GM21526 (cell line): ENCODE results near the gene KLHL13.
"Not testable (repeated sequence)": the region's sequence is repeated elsewhere in the genome, so short reads cannot be mapped to it uniquely, and the experiment has no call there.

Experiments
- ATAC-seq: cut with Tn5 transposase; IDR thresholded peaks from one replicate; pipeline ENCODE4 v1.9.1; 2021; ENCODE audit warnings: moderate library complexity; ENCODE audit not compliant: unreplicated experiment, low FRiP score

KLHL13 gene

DNA sequence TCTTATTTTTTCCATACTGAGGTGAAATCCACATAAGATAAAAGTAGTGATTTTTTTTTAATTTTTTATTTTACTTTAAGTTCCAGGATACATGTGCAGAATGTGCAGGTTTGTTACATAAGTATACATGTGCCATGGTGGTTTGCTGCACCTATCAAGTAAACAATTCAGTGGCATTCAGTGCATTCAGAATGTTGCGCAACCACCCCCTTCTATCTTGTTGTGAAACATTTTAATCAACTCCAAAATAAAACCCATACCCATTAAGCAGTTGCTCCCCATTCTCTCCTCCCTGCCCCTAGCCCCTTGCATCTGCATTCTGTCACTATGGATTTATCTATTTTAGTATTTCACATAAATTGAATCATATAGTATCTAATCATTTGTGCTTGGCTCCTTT, 121.2 kb downstream of the KLHL13 start:
- no peak for ATAC-seq

DNA sequence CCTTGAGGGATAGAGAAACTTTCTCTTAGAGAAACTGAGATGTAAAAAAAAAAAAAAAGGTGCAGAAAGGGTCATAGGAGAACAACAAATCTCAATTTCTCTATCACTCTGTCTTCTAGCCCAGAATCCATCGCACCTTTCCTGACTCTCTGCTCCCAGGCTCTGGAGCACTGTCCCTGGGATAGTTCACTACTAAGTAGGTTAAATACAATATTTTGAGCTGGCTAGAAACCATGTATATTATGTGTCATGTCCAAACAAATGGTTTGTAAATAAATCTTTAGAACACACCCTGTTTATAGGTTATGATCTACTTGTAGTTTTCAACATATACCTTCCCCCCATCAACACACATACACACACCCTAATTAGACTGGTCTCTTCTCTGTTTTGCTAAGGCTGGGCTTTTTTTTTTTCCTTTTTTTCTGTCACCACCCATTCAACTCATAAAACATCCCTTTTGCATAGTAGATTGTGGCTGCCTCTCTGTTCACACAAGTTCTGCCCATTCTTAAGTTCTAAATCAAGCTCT, 124.4 kb downstream of the KLHL13 start:
- no peak for ATAC-seq

DNA sequence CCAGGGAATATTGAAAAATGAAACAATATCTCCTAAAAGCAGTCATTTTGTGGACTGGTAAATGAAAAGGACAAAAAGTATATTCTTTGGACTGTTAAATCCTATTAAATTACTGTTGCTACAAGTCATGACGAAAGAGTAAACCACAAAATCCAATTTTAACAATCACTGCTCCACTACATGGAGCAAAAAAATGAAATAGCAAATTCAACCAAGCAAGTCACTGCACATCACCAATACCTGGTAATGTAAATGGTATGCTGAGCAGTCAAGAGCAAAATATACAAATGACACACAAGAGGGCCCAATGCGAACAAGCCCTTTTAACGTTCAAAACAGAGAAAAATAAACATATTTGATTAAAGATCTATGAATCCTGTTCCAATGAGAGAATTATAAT, 126.2 kb downstream of the KLHL13 start:
- ATAC-seq: no peak

DNA sequence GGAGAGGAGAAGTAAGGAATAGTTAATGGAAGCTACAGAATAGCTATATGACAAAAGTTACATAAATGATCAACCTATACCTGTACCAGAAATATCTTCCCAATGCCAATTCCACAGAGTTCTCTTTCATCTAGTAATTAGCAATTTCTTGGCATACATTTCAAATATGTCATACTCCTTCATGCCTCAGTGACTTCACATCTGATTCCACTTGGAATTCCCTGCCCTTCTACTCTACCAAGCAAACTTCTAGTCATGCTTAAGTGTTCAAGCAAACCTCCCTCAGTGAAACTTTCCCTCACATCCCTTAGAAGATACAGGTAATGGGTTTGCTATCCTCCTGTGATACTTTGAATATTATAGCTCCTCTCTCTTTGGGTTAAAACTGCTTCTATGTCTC, 127.1 kb downstream of the KLHL13 start:
- no peak for ATAC-seq

DNA sequence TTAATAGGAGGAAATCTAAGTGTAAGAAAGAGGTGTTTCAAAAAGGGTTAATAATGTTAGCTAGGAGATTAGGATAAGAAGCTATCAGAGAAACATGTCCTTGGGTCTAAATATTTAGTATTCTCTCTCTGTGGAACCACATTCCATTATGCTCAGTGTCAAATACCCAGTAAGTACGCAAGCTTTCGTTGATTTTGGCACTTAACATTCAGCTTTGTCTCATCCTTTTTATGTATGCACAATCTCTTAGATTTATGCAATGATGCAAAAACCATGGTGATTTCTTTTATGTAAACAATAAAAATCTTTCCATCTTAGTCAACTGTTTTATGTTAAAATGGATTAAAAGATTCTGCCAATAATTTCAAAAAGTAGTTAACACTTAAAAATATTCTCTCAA, 129.2 kb downstream of the KLHL13 start:
- ATAC-seq: no peak

DNA sequence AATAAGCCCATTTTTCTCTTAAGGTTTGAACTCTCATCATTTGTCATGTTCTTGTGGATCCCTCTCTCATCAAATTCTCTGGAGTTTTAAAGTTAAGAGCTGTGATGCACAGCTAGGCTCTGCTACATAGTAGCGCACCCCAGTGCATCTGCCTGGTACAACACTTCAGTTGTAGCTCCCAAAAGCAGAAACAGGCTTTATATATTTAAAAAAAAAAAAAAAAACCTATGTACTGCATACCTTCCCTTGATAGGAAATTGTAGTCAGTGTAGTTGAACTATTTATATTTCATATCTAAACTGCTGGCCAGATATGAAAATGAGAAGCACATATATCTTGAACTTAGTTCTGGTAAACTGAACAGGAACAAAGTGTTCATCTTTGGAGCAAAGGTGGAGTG, 131.4 kb downstream of the KLHL13 start:
- ATAC-seq: no peak

DNA sequence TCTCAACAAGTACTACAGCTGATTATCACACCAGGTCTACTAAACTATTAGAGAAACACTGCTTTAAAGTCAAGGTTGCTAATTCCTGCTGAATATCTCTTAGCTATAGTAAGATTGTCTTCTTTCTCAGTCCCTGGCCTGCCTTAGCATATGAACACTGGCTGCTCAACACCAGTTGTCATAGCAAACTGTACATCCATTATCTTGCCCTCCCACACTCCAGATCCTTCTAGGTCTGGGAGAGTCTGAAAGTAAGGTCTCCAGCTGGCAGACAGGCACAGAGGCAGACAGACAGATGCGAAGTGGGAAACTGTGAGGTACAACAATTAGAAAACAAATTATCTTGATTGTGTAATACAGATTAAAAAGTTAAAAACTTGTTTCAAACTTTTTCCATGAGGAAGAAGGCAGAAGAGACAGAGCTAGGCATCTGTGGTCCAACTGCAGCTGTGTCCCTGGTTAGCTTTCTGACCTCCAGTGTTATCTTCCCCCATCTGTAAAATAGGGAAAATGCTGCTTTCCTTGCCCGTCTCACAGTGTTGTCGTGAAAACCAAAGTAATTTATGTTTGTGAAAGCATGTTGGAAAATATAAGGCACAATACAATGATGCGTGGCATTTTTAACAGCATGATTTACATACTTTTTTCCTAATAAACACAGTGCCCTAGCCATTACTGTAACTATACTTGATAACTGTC, 133.8 kb downstream of the KLHL13 start:
- ATAC-seq: no peak

DNA sequence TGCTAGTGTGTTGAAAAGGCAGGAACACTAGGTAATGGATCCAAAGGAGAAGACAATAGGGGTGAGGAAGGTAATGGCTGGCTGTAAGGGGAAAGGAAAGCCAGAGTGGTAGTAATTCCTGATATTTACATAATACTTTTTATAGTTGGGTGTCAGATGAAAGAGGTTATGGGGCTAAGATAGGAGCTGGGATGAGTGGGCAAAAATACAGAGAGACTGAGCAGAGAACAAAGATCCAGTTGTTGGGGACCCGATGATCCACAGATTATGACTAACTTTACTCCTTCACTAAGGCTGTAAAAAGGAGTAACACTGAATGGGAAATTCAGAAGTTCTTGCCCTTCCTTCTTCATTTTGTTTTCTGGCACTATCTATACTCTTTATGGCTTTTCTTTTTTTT, 138.2 kb downstream of the KLHL13 start:
- no peak for ATAC-seq

DNA sequence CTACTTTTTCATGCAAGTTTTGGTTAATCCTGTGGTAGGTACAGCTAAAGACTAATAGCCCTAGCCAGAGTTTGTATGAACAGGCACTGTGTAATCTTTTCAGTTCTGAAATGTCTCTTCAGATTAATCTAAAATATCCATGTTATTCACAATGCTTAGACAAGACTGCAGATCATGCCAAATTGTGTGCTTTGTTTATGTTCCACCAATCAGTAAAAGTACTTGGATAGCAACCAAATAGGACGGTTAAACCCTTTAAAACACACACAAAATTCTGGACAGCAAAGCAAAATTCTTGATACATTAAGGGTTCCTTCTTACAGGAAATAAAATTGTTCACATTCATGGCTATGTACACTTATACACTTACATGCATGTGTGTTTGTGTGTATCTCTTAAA, 139.1 kb downstream of the KLHL13 start:
- no peak for ATAC-seq

DNA sequence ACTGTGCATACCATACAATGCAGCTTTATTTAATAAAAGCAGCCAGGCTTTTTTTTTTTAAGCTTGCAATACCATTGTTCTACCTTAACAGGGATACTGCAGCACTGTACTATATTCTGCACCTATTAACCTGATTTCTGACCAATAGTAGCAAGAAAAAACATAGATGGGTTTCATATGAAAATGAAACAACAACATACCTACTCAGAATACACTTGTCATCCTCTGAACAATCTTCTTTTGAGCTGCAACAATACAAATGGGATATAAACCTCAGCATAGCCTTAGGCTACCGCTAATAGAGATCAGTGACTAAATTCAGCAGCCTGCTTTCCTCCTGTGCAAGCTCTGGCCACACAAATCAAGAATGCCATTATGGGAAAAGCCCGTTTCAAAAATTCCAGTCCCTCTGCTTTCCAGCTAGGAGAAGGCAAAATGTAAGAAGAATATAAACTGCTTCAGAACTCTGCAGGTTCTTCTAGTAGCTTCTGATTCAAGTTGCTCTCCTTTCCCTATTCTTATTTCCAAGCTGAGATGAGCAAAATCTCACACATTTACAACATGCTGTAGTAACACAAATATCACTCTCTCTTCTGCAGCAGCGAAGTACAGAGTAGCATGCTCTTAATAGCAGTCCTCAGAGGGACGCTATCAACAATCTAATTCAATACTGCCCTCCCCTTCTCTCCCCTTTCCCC, 143.4 kb downstream of the KLHL13 start:
- no peak for ATAC-seq

DNA sequence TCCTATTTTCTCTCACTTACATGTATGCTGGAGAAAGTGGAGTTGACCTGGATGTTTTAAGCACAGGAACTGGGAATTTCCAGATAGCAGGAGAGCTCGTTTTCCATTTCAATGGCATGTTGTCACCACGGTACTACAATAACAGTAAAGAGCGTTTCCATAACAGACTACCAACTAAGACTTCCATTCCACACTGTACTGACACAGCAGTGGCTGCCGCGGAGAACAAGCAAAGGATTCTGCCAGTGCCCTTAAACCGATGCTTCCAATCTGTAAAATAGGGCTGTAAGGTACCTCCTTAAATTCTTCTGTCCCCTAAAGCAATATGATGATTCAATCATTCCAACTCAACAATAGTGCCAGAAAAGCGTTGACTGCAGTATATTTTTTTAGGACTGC, 143.9 kb downstream of the KLHL13 start:
- ATAC-seq: no peak

DNA sequence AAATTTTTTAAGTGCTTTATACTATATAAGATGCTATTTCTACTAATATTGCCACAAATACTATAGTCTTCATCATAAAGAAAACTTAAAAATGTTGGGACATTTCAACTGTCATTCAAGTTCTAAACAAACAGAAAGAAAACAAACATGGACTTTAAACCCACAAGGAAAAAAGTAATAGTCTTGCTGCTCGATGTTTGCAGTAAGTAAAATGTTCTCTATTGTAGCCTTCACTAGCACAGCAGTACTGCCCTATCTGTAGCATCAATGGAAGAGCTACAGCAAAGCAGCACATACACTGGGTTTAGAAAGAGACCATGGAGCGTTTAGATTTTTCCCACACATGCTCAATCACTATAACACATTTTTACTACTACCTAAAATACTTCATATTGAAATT, 146.8 kb downstream of the KLHL13 start:
- no peak for ATAC-seq

DNA sequence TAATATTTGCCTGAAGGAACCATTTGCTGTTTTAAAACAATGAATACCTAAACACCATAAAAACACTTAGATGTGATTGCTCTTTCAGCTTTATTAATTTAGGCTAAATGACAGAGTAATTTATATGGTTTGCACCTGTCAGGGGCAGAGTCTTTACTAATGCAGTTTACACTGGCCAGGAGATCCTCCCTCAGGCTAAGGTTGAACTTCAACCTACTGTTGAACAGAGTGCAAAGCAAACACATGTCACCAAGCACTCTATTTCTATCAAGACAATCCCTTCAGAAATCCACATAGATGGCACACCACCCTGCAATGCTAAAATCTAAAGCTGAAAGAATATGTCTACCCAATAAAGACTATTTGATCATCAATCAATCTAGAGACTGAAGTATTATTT, 147.3 kb downstream of the KLHL13 start:
- ATAC-seq: no peak

DNA sequence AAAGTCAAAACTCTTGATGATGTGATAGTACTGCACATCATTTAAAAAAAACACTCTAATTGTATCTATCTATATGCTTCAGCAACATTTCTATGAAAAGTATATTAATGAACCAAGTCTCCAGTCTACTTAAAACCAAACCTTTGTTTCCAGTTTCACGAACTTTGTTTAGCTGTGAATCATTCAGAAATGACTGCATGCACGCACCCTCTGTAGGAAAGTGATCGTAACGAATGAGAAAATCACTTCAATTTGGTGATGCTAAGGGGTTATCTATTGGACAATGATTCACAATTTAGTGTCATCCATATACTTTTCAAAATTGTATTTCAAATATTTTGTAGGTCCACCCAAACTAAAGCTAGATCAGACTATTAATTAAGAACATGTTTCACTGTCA, 157.6 kb downstream of the KLHL13 start:
- no peak for ATAC-seq

DNA sequence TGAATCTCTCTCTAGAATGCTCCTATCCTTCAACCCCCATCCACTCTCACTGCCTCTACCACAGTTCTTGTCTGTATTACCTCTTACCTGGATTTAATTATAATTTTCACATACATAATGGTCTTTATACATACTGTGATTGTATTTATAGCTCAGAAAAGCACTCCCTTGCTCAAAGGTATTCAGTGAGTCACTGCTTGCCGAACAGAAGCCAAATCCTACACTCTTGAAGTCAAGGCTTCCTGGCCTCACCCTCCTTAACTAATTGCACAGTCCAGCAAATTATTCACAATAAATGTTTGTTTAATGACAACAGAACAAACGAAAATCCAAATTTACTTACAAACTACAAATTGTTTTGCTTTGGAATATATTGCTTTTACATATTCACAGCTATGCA, 159.5 kb downstream of the KLHL13 start:
- no peak for ATAC-seq

DNA sequence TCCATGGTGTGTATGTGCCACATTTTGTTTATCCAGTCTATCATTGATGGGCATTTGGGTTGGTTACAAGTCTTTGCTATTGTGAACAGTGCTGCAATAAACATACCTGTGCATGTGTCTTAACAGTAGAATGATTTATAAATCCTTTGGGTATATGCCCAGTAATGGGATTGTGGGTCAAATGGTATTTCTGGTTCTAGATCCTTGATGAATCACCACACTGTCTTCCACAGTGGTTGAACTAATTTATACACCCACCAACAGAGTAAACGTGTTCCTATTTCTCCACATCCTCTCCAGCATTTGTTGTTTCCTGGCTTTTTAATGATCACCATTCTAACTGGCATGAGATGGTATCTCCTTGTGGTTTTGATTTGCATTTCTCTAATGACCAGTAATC, 177.3 kb downstream of the KLHL13 start:
- not testable (repeated sequence) for ATAC-seq

DNA sequence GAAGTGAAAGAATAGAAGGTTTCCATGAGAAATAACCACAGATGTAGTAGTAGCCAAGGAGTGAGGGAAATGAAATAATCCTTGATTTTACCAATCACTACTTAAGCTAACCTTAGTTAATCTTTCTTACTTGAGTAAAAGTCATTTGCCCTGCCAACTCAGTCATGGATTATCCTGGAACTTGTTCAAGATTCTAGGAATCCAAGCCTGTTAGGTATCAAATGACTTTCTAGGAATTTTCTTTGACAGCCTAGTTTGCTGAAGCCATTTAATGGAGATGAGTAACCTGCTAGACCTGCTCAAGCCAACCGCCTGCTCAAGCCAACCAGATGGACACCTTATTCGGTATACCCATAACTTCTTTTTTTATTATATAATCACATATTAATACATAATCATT, 180.5 kb downstream of the KLHL13 start:
- ATAC-seq: no peak

DNA sequence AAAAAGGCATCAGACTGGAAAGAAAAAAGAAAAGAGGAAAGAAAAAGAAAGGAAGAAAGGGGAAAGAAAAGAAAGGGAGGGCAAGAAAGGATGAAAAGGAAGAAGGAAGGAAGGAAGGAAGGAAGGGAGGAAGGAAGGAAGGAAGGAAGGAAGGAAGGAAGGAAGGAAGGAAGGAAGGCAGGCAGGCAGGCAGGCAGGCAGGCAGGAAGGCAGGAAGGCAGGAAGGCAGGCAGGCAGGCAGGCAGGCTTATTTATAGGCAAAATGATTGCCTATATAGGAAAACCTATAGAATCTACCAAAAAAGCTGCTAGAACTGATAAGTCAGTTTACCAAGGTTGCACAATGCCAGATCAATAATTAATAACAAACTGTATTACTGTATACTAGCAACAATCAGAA, 186.5 kb downstream of the KLHL13 start:
- not testable (repeated sequence) for ATAC-seq

DNA sequence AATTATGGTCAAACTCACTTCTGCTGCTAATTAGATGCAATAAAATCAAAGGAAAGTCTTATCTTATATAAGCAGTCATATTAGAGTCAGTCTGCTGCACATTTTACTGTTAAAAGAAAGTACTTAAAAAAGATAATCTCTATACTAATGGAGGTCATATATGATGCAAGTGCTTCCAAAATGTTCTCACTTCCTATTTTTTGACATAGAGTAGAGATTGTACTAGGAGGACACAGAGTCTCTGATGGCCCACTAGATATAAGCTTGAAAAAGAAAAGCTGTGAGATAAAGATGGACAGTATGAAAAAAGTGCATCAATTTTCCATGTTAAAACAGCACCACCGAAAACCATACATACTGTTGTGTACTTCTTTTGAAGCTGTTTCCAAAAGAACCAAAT, 196.9 kb downstream of the KLHL13 start:
- no peak for ATAC-seq

DNA sequence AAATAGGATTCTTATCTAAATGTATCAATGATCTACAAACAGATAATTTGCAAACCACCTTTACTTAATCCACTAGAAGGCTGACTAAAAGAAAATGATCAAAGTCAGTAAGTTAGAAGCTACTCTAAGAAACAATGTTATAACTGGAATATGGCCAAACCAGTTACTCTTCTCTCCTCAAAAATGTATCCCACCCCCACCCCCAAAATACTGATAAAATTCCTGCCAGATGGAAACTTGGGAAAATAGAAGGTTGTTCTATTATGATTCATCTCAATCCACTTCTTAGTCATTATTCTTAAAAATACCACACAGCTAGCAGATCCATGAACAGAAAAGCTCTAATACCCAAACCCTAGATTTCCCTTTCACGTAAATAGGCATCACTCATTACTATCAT, 206.4 kb downstream of the KLHL13 start:
- no peak for ATAC-seq

DNA sequence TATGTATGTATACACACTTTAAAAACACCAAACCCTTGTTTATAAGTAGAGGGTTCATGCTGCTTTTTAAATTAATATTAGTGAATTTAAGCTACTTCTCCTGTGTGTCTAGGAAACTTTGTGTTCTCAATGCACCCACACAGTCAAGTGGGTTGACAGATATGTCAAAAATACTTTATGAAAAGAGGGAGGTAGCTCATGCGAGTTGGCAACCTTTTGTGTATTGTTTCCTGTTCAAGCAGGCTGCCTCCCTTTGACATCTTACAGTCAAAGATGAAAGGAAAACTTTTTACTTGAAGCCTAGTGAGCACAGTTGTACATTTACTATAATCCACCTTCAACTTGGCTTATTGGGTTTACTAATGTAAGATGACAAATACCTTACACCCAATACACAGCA, 218.4 kb downstream of the KLHL13 start:
- ATAC-seq: no peak

DNA sequence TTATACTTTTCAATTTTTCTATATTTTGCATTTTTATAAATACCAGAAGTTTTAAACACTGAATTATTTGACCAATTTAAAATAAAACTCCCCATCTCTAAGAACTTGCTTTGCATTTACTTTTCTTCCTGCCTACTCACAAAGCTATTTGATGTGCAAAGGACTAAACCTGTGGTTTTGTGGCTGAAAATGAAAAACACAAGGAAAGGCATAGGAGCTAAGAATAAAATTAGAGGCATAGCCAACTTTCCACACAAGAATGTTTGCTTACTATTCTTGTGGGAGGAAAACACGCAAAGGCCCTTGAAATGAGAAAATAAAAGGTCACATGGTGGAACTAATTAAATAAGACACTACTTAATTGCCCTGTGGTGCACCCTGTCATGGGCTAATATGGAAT, 221.2 kb downstream of the KLHL13 start:
- no peak for ATAC-seq
